HL-60 (cell line): ENCODE measurements around the gene CCDC24.

Experiments used
- DNase-seq, 2 experiments: peaks; one replicate each; pipeline ENCODE4 v3.0.0-alpha.2; 2010 to 2020; ENCODE audit warnings: low read depth in 1 of 2, low spot score in 1 of 2
- H3K27ac ChIP-seq: fragments of 250-450 bp; sonication (Bioruptor Pico); replicated peaks from 2 replicates; pipeline ENCODE4 v1.5.1; 2020; ENCODE audit warnings: mild to moderate bottlenecking, moderate library complexity
- H3K27me3 ChIP-seq: fragments of 250-450 bp; sonication (Bioruptor Pico); 2 replicates; pipeline ENCODE4 v1.5.1; 2021; ENCODE audit warnings: mild to moderate bottlenecking, moderate library complexity; ENCODE audit not compliant: insufficient read depth, poor library complexity, severe bottlenecking
- H3K4me3 ChIP-seq: replicated peaks from 2 replicates; pipeline ENCODE4 v1.5.1; 2011; ENCODE audit warnings: mild to moderate bottlenecking, control low read depth, low read length; ENCODE audit not compliant: insufficient read depth
- CTCF ChIP-seq: IDR thresholded peaks from one replicate; pipeline ENCODE4 v1.5.1; 2011; ENCODE audit warnings: low read length, control low read depth, inconsistent platforms; ENCODE audit not compliant: insufficient read depth
- GABPA ChIP-seq: IDR thresholded peaks from 2 replicates; pipeline ENCODE4 v1.6.1; 2012; ENCODE audit warnings: low read depth
- POLR2AphosphoS5 ChIP-seq: IDR thresholded peaks from 2 replicates; pipeline ENCODE4 v1.6.1; 2012; ENCODE audit warnings: low read depth
- REST ChIP-seq: IDR thresholded peaks from 2 replicates; pipeline ENCODE4 v1.6.1; 2012; ENCODE audit warnings: low read depth; ENCODE audit not compliant: insufficient replicate concordance
- SPI1 ChIP-seq: IDR thresholded peaks from 2 replicates; pipeline ENCODE4 v1.6.1; 2012; ENCODE audit warnings: low read depth, mild to moderate bottlenecking, borderline replicate concordance

The CCDC24 gene

GRCh38 chr1:44019466-44019948, 28.1 kb downstream of the CCDC24 start:
- Histone ChIP-seq H3K27ac (no peak overlapping the region), H3K4me3 (no peak overlapping the region), H3K27me3 (no peaks in the 10 kb centered on the region)
- no peak for DNase-seq
- TF ChIP-seq POLR2AphosphoS5 (no peak), SPI1 (no peak), CTCF (no peak), GABPA (no peak), REST (no peak)

- DNase-seq: no peak
- Histone ChIP-seq H3K4me3 (no peak overlapping the region), H3K27me3 (no peaks in the 10 kb centered on the region), H3K27ac (no peak overlapping the region)
- TF ChIP-seq CTCF (no peak), REST (no peak), GABPA (no peak), POLR2AphosphoS5 (no peak), SPI1 (no peak)
Measured at GRCh38 chr1:44020464-44020863, 29.1 kb downstream of the CCDC24 start.

- no peaks in the 10 kb centered on the region for H3K27me3 ChIP-seq
- DNase-seq: no peak
- H3K4me3 ChIP-seq: no peak overlapping the region
- no peak overlapping the region for H3K27ac ChIP-seq
- TF ChIP-seq SPI1: no peak
Measured at GRCh38 chr1:44021156-44021555, 29.8 kb downstream of the CCDC24 start.

- Histone ChIP-seq H3K27me3 (no peaks in the 10 kb centered on the region), H3K27ac (no peak overlapping the region), H3K4me3 (no peak overlapping the region)
- DNase-seq: no peak
- TF ChIP-seq SPI1 (no peak), REST (no peak), GABPA (no peak), POLR2AphosphoS5 (no peak)
Measured at GRCh38 chr1:44021581-44022321, 30.4 kb downstream of the CCDC24 start.
